ENCODE results near the gene CLPTM1.
A peak's percentile ranks its signal among the peaks of the same experiment; 100 is the strongest.
"Not testable (repeated sequence)": the region's sequence is repeated elsewhere in the genome, so short reads cannot be mapped to it uniquely, and the experiment has no call there.

The CLPTM1 gene

DNA sequence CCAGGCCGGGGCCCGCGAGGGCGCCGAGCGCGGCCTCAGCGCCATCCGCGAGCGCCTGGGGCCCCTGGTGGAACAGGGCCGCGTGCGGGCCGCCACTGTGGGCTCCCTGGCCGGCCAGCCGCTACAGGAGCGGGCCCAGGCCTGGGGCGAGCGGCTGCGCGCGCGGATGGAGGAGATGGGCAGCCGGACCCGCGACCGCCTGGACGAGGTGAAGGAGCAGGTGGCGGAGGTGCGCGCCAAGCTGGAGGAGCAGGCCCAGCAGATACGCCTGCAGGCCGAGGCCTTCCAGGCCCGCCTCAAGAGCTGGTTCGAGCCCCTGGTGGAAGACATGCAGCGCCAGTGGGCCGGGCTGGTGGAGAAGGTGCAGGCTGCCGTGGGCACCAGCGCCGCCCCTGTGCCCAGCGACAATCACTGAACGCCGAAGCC, 46.3 kb upstream of the CLPTM1 start:
- Histone ChIP-seq H3K4me3 (IDR thresholded peaks at IDR 0.05; ENCODE audit: insufficient read depth, low read depth, low read length) (no peak overlapping the region), H3K79me2 (ENCODE audit: insufficient read depth, low read depth) (no peaks in the 10 kb centered on the region), H3K4me1 (ENCODE audit: low read depth, poor library complexity, severe bottlenecking) (peaks cover 26% of the 10 kb centered on the region), H3K4me2 (no peak overlapping the region), H3K27ac (no peak overlapping the region), H2AFZ (ENCODE audit: low read depth) (no peak overlapping the region), H3K36me3 (ENCODE audit: insufficient read depth) (no peaks in the 10 kb centered on the region), H4K20me1 (ENCODE audit: insufficient read depth) (no peaks in the 10 kb centered on the region), H3K27me3 (ENCODE audit: insufficient read depth, low read depth) (peaks cover 13% of the 10 kb centered on the region; the same call in 1 of the 2 replicates), H3K9ac (no peak overlapping the region)
- TF ChIP-seq, protein P1, sequence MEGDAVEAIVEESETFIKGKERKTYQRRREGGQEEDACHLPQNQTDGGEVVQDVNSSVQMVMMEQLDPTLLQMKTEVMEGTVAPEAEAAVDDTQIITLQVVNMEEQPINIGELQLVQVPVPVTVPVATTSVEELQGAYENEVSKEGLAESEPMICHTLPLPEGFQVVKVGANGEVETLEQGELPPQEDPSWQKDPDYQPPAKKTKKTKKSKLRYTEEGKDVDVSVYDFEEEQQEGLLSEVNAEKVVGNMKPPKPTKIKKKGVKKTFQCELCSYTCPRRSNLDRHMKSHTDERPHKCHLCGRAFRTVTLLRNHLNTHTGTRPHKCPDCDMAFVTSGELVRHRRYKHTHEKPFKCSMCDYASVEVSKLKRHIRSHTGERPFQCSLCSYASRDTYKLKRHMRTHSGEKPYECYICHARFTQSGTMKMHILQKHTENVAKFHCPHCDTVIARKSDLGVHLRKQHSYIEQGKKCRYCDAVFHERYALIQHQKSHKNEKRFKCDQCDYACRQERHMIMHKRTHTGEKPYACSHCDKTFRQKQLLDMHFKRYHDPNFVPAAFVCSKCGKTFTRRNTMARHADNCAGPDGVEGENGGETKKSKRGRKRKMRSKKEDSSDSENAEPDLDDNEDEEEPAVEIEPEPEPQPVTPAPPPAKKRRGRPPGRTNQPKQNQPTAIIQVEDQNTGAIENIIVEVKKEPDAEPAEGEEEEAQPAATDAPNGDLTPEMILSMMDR (conservative IDR thresholded peaks at IDR 0.05; ENCODE audit: low read depth, low read length): no peak

DNA sequence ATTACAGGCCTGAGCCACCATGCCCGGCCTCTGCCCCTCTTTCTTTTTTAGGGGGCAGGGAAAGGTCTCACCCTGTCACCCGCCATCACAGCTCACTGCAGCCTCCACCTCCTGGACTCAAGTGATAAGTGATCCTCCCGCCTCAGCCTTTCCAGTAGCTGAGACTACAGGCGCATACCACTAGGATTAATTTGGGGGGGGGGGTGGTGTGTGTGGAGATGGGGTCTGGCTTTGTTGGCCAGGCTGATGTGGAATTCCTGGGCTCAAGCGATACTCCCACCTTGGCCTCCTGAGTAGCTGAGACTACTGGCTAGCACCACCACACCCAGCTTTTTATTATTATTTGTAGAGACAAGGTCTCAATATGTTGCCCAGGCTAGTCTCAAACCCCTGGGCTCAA, 45.4 kb upstream of the CLPTM1 start:
- Histone ChIP-seq H3K4me2 (no peak overlapping the region), H3K27me3 (ENCODE audit: insufficient read depth, low read depth) (peaks cover 13% of the 10 kb centered on the region; the same call in 1 of the 2 replicates), H4K20me1 (ENCODE audit: insufficient read depth) (no peaks in the 10 kb centered on the region), H3K9ac (no peak overlapping the region), H3K79me2 (ENCODE audit: insufficient read depth, low read depth) (no peaks in the 10 kb centered on the region), H3K4me1 (ENCODE audit: low read depth, poor library complexity, severe bottlenecking) (peaks cover 27% of the 10 kb centered on the region), H3K4me3 (IDR thresholded peaks at IDR 0.05; ENCODE audit: insufficient read depth, low read depth, low read length) (no peak overlapping the region), H3K36me3 (ENCODE audit: insufficient read depth) (no peaks in the 10 kb centered on the region), H2AFZ (ENCODE audit: low read depth) (no peak overlapping the region), H3K27ac (no peak overlapping the region)
- TF ChIP-seq, protein P1 (conservative IDR thresholded peaks at IDR 0.05; ENCODE audit: low read depth, low read length): no peak

DNA sequence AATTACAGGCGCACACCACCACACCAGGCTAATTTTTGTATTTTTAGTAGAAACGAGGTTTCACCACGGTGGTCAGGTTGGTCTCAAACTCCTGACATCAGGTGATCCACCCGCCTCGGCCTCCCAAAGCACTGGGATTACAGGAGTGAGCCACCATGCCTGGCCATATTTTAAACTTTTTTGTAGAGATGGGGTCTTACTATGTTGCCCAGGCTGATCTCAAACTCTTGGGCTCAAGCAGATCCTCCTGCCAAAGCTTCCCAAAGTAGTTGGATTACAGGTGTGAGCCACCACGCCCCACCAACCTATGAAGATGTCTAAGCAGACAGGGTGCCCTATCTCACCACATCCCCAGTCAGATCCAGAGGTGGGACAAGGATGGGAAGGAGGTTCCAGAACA, 43.3 kb upstream of the CLPTM1 start:
- H3K4me3 ChIP-seq (IDR thresholded peaks at IDR 0.05; ENCODE audit: insufficient read depth, low read depth, low read length); H3K79me2 ChIP-seq (ENCODE audit: insufficient read depth, low read depth); H3K36me3 ChIP-seq (ENCODE audit: insufficient read depth); H3K9ac ChIP-seq; H4K20me1 ChIP-seq (ENCODE audit: insufficient read depth); H3K27me3 ChIP-seq (ENCODE audit: insufficient read depth, low read depth); H3K4me2 ChIP-seq; H3K27ac ChIP-seq; H2AFZ ChIP-seq (ENCODE audit: low read depth): not testable (repeated sequence)
- peaks cover 17% of the 10 kb centered on the region for H3K4me1 ChIP-seq (ENCODE audit: low read depth, poor library complexity, severe bottlenecking)

DNA sequence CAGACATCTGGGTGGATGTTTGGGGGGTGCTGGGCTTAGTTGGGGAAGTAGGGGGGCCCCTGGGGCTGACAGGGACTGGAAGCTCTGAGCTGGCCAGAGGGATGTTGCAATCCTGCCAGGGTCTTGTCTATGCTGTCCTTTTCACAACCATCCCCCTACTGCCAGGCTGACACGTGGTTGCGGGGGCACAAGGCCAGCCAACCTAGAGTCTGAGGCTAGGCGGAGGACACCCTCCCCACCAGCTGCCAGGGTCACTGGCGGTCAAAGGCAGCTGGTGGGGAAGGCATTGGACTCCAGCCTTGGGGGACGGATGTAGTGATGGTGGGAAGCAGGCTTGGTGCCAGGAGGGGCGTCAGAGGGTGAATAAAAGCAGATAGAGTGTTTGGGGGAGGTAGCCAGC, 42.3 kb upstream of the CLPTM1 start:
- TF ChIP-seq, protein P1 (conservative IDR thresholded peaks at IDR 0.05; ENCODE audit: low read depth, low read length): no peak
- Histone ChIP-seq H3K27ac (no peak overlapping the region), H3K4me1 (ENCODE audit: low read depth, poor library complexity, severe bottlenecking) (peaks cover 17% of the 10 kb centered on the region), H3K4me3 (IDR thresholded peaks at IDR 0.05; ENCODE audit: insufficient read depth, low read depth, low read length) (no peak overlapping the region), H3K4me2 (no peak overlapping the region), H3K9ac (no peak overlapping the region), H3K36me3 (ENCODE audit: insufficient read depth) (no peaks in the 10 kb centered on the region), H2AFZ (ENCODE audit: low read depth) (no peak overlapping the region), H4K20me1 (ENCODE audit: insufficient read depth) (no peaks in the 10 kb centered on the region), H3K79me2 (ENCODE audit: insufficient read depth, low read depth) (no peaks in the 10 kb centered on the region), H3K27me3 (ENCODE audit: insufficient read depth, low read depth) (no peaks in the 10 kb centered on the region)

DNA sequence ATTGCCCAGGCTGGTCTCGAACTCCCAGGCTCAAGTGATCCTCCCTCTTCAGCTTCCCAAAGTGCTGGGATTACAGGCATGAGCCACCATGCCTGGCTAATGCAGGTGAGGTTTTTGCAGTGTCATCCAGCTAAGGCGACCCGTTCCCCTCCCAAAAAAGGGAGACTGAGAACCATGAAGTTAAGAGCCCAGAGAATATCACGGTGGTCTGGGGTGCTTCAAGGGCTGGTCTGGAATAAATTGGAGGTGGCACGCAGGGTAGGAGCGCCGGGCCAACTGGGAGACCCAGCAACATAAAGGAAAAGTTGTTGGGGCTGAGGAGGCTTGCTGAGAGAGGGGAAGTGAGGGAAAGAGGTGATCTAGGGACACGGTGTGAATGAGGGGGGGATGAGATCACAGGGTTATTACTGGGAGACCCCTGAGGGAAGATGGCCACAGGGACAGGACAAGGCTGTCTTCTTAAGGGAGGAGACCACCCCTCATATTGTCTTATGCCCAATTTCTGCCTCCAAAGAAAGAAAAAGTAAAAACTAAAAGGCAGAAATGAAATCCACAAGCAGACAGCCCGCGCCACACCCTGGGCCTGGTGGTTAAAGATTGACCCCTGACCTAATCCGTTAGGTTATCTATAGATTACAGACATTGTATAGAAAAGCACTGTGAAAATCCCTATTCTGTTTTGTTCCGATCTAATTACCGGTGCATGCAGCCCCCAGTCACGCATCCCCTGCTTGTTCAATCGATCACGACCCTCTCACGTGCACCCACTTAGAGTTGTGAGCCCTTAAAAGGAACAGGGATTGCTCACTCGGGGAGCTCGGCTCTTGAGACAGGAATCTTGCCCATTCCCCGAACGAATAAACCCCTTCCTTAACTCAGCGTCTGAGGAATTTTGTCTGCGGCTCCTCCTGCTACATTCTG, 41.4 kb upstream of the CLPTM1 start:
- not testable (repeated sequence) for H3K79me2 ChIP-seq (ENCODE audit: insufficient read depth, low read depth); H4K20me1 ChIP-seq (ENCODE audit: insufficient read depth); H3K27me3 ChIP-seq (ENCODE audit: insufficient read depth, low read depth); H3K4me3 ChIP-seq (IDR thresholded peaks at IDR 0.05; ENCODE audit: insufficient read depth, low read depth, low read length); H3K27ac ChIP-seq; H3K9ac ChIP-seq; H3K36me3 ChIP-seq (ENCODE audit: insufficient read depth)
- peak overlapping the region; percentile 64; the same call in 1 of the 2 replicates for H2AFZ ChIP-seq (ENCODE audit: low read depth)
- H3K4me2 ChIP-seq: peak overlapping the region; percentile 92; the same call in 1 of the 2 replicates
- H3K4me1 ChIP-seq (ENCODE audit: low read depth, poor library complexity, severe bottlenecking): peaks cover 17% of the 10 kb centered on the region

DNA sequence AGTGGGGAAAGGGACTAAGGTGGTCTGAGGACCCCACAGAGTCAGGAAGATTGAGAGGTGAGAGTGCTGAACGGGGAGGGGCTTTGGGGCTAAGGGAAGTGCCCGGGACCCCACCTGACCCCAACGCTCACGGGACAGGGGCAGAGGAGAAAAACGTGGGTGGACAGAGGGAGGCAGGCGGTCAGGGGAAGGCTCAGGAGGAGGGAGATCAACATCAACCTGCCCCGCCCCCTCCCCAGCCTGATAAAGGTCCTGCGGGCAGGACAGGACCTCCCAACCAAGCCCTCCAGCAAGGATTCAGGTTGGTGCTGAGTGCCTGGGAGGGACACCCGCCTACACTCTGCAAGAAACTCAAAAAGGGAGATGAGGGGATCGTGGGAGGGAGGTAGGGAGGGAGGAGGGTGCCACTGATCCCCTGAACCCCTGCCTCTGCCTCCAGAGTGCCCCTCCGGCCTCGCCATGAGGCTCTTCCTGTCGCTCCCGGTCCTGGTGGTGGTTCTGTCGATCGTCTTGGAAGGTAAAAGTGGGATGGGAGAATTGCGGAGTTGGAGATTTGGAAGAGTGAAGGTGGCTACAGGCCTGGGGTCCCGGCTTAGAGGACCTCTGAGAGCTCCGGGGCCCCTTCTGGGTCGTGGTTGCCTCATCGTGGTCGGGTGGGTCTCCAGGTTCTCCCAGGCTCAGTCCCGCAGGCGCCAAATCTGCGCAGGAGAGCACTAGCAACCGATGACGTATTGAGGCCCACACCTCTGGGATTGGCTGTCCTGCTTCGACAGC, 40.6 kb upstream of the CLPTM1 start, which contains the start of gene APOC1:
Gene APOC1 (plus strand): TSS at position 176 of the 774 bp plus-strand sequence. CDS start 284 bp downstream, at position 460.
- Histone ChIP-seq H3K4me1 (ENCODE audit: low read depth, poor library complexity, severe bottlenecking) (peaks cover 17% of the 10 kb centered on the region), H3K4me2 (peak within 1 kb of the TSS; percentile 92), H2AFZ (ENCODE audit: low read depth) (peak within 1 kb of the TSS; percentile 64), H3K27ac (peak within 1 kb of the TSS; percentile 46), H3K9ac (peak within 1 kb of the TSS; percentile 67; the same call in 1 of the 2 replicates)
- H3K36me3 ChIP-seq (ENCODE audit: insufficient read depth); H4K20me1 ChIP-seq (ENCODE audit: insufficient read depth); H3K4me3 ChIP-seq (IDR thresholded peaks at IDR 0.05; ENCODE audit: insufficient read depth, low read depth, low read length); H3K27me3 ChIP-seq (ENCODE audit: insufficient read depth, low read depth); H3K79me2 ChIP-seq (ENCODE audit: insufficient read depth, low read depth): not testable (repeated sequence)

All from KMS-11 (cell line).